Breast epithelium (tissue), 4 donors: ENCODE measurements around the gene MAGED1. TPM values are rescaled to one million over a fixed set of nuclear protein-coding genes. Genes with fewer than 3 reads are reported as not detected.

ENCODE experiments used
- DNase-seq, 2 donors: peaks; one replicate each; pipeline ENCODE4 v3.0.0-alpha.2; 2019; ENCODE audit warnings: low spot score in 2 of 2
- H3K27ac ChIP-seq, 2 donors: fragments of 200-600 bp; sonication (generic) in 1 of 2; one replicate each; pipeline ENCODE4 v1.5.1; 2016 to 2019; ENCODE audit warnings: mild to moderate bottlenecking in 1 of 2
- H3K27me3 ChIP-seq, 2 donors: fragments of 200-600 bp; sonication (generic) in 1 of 2; one replicate each; pipeline versions ENCODE4 v1.5.1 to v1.6.0; 2017 to 2019; ENCODE audit warnings: control low read depth in 1 of 2, mild to moderate bottlenecking in 1 of 2
- H3K36me3 ChIP-seq: fragments of 200-600 bp; one replicate; pipeline ENCODE4 v1.5.1; 2019
- H3K4me1 ChIP-seq, 2 donors: fragments of 200-600 bp; sonication (generic); one replicate each; pipeline ENCODE4 v1.5.1; 2016 to 2019; ENCODE audit warnings: control low read depth in 1 of 2
- H3K4me3 ChIP-seq, 3 donors: fragments of 200-600 bp; sonication (generic); 1 replicate in 2 of 3; 2 replicates in 1 of 3; pipeline ENCODE4 v1.5.1; 2016 to 2019; ENCODE audit warnings: mild to moderate bottlenecking in 3 of 3, moderate library complexity in 2 of 3
- H3K9me3 ChIP-seq, 2 donors: fragments of 200-600 bp; sonication (generic) in 1 of 2; one replicate each; pipeline ENCODE4 v1.5.1; 2016 to 2019; ENCODE audit warnings: control low read depth in 1 of 2
- POLR2A ChIP-seq: fragments of 450-650 bp; IDR thresholded peaks from one replicate; pipeline ENCODE4 v1.6.1; 2016; ENCODE audit warnings: antibody characterized with exemption, mild to moderate bottlenecking, moderate library complexity
- POLR2AphosphoS5 ChIP-seq, 3 donors: sonication (generic); formaldehyde crosslinking; IDR thresholded peaks; one replicate each; pipeline ENCODE4 v1.6.1; 2017; ENCODE audit warnings: antibody characterized with exemption in 3 of 3
- intact Hi-C: fragments of 100-400 bp; cut with DNase I; formaldehyde crosslinking; loops from one replicate; pipeline ENCODE4 v1.15.1; 2023; ENCODE audit warnings: low total_unique reads
- total RNA-seq, 3 donors: library from RNA; depleted of rRNA; stranded (reverse); fragments of >200 nt; gene quantifications; one replicate each; pipeline ENCODE4 v1.1.0, GENCODE V29; 2016
- TF ChIP-seq, protein P1 (sequence below), 3 donors: fragments of 450-650 bp; IDR thresholded peaks; one replicate each; pipeline ENCODE4 v1.5.1; 2016 to 2017; ENCODE audit warnings: antibody characterized with exemption in 3 of 3, mild to moderate bottlenecking in 3 of 3, moderate library complexity in 3 of 3

MAGED1 gene
- total RNA-seq, 3 donors from 2014 or later, result 26.4 to 49.2 (median 44.9) TPM

DNA sequence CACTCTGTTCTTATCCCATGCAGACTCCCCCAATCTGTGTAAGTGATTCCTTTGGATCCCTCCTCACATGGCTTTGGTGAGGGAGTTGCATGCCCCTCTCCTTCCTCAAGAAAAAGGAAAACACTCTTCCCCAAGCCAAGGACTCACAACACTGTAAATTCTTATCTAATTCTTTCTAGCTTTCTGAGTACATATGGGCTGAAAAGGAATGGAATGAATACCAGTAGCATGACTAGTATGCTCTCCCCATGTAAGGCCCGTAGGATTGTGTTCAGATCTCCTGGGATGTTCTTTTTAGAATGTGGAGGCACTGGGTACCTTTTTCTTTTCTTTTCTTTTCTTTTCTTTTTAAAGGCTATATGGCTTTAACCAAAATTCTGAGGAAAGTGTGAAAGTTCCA lies 17.0 kb upstream of the MAGED1 start:
- TF ChIP-seq, protein P1, sequence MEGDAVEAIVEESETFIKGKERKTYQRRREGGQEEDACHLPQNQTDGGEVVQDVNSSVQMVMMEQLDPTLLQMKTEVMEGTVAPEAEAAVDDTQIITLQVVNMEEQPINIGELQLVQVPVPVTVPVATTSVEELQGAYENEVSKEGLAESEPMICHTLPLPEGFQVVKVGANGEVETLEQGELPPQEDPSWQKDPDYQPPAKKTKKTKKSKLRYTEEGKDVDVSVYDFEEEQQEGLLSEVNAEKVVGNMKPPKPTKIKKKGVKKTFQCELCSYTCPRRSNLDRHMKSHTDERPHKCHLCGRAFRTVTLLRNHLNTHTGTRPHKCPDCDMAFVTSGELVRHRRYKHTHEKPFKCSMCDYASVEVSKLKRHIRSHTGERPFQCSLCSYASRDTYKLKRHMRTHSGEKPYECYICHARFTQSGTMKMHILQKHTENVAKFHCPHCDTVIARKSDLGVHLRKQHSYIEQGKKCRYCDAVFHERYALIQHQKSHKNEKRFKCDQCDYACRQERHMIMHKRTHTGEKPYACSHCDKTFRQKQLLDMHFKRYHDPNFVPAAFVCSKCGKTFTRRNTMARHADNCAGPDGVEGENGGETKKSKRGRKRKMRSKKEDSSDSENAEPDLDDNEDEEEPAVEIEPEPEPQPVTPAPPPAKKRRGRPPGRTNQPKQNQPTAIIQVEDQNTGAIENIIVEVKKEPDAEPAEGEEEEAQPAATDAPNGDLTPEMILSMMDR (IDR thresholded peaks at IDR 0.05), result no peak
- TF ChIP-seq POLR2AphosphoS5 (IDR thresholded peaks at IDR 0.05) (no peak), POLR2A (no peak)
- H3K4me3 ChIP-seq, result no peak overlapping the region
- H3K4me1 ChIP-seq, result no peaks in the 10 kb centered on the region
- H3K36me3 ChIP-seq, result no peaks in the 10 kb centered on the region
- no peak overlapping the region for H3K27ac ChIP-seq
- intact Hi-C loops, result no loop called here
- H3K9me3 ChIP-seq, result no peaks in the 10 kb centered on the region
- DNase-seq, result no peak
- peaks cover 0 to 27% of the 10 kb centered on the region in 2 donors for H3K27me3 ChIP-seq

DNA sequence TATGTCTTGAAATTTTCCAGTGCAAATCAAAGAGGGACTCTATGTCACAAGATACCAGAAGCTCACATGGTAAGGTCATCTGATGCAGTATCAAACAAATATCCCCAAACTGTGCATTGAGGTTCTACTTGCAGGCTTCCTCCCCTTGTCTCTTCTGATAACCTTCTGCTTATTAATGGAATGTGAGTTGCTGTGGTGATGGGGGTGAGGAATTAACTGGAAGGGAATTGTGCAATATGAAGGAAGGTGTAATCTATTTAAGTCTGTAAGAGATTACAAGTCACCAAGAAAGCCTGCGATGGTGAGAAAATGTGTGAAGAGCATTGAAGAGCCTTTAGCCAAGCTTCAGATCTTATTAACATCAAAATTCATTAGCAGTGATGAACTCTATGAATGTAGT lies 15.4 kb upstream of the MAGED1 start:
- TF ChIP-seq POLR2A (no peak), POLR2AphosphoS5 (IDR thresholded peaks at IDR 0.05) (no peak)
- TF ChIP-seq, protein P1 (IDR thresholded peaks at IDR 0.05), result no peak
- Histone ChIP-seq H3K4me3 (no peak overlapping the region), H3K27ac (no peak overlapping the region), H3K36me3 (no peaks in the 10 kb centered on the region), H3K4me1 (no peaks in the 10 kb centered on the region), H3K27me3 (peaks cover 0 to 34% of the 10 kb centered on the region in 2 donors), H3K9me3 (no peaks in the 10 kb centered on the region)
- DNase-seq, result no peak
- intact Hi-C loops, result no loop called here

DNA sequence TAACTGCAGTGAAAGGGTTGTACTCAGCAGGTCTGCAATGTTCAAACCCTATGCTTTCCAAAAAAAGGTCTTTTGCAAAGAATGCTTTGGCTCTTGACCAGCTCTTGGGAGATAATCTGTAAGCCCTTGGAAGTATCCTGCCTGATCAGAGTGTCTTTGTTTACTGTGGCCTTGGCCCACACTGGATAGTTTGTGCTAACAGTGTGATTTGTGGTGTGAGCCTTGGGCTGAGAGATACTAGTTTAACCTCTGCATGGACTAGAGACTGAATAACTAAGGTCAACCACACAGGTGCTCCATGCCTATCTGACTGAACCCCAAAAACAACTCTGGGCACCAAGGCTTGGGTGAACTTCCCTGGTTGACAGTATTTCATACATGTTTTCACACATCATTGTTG lies 3.6 kb upstream of the MAGED1 start:
- H3K9me3 ChIP-seq, result no peaks in the 10 kb centered on the region
- peaks cover 0 to 14% of the 10 kb centered on the region in 2 donors for H3K27me3 ChIP-seq
- no peak overlapping the region for H3K4me3 ChIP-seq
- TF ChIP-seq, protein P1 (IDR thresholded peaks at IDR 0.05), result no peak
- TF ChIP-seq POLR2AphosphoS5 (IDR thresholded peaks at IDR 0.05) (no peak), POLR2A (no peak)
- no peak for DNase-seq
- no peak overlapping the region for H3K27ac ChIP-seq
- H3K36me3 ChIP-seq, result no peaks in the 10 kb centered on the region
- no peaks in the 10 kb centered on the region for H3K4me1 ChIP-seq
- intact Hi-C loops, result no loop called here

DNA sequence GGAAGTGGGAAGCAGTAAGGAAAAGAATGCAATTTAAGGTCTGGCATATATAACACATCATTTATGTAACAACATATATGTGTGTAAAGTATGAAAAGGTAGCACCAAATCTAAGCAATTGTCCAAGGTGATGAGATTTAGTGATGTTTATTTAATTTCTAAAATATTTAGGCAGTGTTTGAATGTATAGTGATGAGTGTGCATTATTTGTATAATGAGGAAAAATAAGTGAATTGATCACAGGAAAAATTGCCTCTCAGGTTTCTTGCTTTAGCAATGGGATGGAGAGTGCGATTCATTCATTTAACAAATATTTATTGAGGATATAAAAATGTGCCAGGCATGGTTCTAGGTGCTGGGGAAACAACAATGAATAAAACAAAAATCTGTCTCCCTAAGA lies 2.2 kb upstream of the MAGED1 start:
- DNase-seq, result no peak
- Histone ChIP-seq H3K27ac (peak overlapping the region; percentile 1 to 85), H3K36me3 (no peaks in the 10 kb centered on the region), H3K9me3 (no peaks in the 10 kb centered on the region), H3K4me1 (no peaks in the 10 kb centered on the region), H3K27me3 (peaks cover 0 to 10% of the 10 kb centered on the region in 2 donors), H3K4me3 (no peak overlapping the region)
- TF ChIP-seq, protein P1 (IDR thresholded peaks at IDR 0.05), result no peak
- TF ChIP-seq POLR2A, result no peak
- no peak for TF ChIP-seq POLR2AphosphoS5 (IDR thresholded peaks at IDR 0.05)
- intact Hi-C loops, result no loop called here

DNA sequence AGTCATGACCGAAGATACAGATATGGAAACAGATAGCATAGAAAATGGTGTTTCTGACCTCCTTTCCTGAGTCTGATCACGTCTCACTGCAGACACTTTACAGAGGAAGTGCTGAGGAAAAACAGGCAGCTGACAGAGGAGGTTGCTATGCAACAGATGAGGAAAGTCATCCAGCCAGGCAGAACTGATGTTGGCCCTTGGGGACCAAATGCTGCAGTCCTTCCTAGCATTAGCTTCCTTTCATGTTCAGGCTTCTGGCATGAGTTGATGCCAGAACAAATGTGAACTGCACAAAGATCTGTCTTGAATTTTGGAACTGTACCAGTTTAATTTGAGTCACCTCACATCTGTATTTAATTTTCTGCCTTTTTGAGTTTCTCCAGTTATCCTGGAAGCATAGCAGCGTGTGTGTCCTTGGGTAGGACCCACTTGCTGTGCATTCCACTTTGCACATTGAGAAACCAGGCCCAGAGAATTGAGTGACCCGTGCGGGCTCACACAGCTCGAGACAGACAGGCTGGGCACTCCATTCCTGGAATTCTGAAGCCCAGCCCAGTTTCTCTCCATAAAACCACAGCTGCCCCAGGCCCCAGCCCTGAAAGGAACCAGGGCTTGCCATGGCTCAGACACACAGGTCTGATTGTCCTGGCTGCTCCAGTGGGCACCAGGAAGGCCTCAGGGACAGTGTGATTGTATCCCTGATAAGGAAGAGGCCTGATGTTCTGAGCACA lies 1.4 kb upstream of the MAGED1 start:
- H3K4me3 ChIP-seq, result no peak overlapping the region
- H3K27me3 ChIP-seq, result peaks cover 0 to 14% of the 10 kb centered on the region in 2 donors
- TF ChIP-seq POLR2A (no peak), POLR2AphosphoS5 (IDR thresholded peaks at IDR 0.05) (no peak)
- TF ChIP-seq, protein P1 (IDR thresholded peaks at IDR 0.05), result no peak
- no peaks in the 10 kb centered on the region for H3K36me3 ChIP-seq
- no peaks in the 10 kb centered on the region for H3K4me1 ChIP-seq
- no peak for DNase-seq
- peak overlapping the region; percentile 81 to 85 for H3K27ac ChIP-seq
- H3K9me3 ChIP-seq, result no peaks in the 10 kb centered on the region
- intact Hi-C loops, result no loop called here
